GM19023 (cell line): ENCODE data around the gene FBXW12.
A peak's percentile ranks its signal among the peaks of the same experiment; 100 is the strongest.

Source experiments
- ATAC-seq: cut with Tn5 transposase; IDR thresholded peaks from one replicate; pipeline ENCODE4 v1.9.1; 2021; ENCODE audit warnings: mild to moderate bottlenecking, moderate library complexity; ENCODE audit not compliant: unreplicated experiment

The FBXW12 gene

GRCh38 chr3:48419149-48419548, 47.1 kb downstream of the FBXW12 start:
- no peak for ATAC-seq

GRCh38 chr3:48419597-48419996, 47.6 kb downstream of the FBXW12 start:
- ATAC-seq = no peak

- no peak for ATAC-seq
Observed at GRCh38 chr3:48420561-48420960, 48.5 kb downstream of the FBXW12 start.

GRCh38 chr3:48422272-48422671, 50.3 kb downstream of the FBXW12 start:
- no peak for ATAC-seq

GRCh38 chr3:48422681-48423080, 50.7 kb downstream of the FBXW12 start:
- ATAC-seq = no peak

GRCh38 chr3:48423241-48423882, 51.3 kb downstream of the FBXW12 start:
- ATAC-seq = no peak

GRCh38 chr3:48423883-48424695, 52.1 kb downstream of the FBXW12 start:
- no peak for ATAC-seq

- ATAC-seq = no peak
Observed at GRCh38 chr3:48425281-48425812, 53.3 kb downstream of the FBXW12 start.

- ATAC-seq = no peak
Observed at GRCh38 chr3:48426401-48426909, 54.4 kb downstream of the FBXW12 start.

- no peak for ATAC-seq
Observed at GRCh38 chr3:48426944-48427629, 55.1 kb downstream of the FBXW12 start.

GRCh38 chr3:48427630-48427962, 55.6 kb downstream of the FBXW12 start:
- ATAC-seq = no peak

GRCh38 chr3:48428088-48428571, 56.1 kb downstream of the FBXW12 start:
- ATAC-seq = no peak

- ATAC-seq = peak; percentile 35
Observed at GRCh38 chr3:48428572-48429316, 56.7 kb downstream of the FBXW12 start.

- peak; percentile 46 for ATAC-seq
Observed at GRCh38 chr3:48429317-48429959, 57.4 kb downstream of the FBXW12 start.

- peak; percentile 8 for ATAC-seq
Observed at GRCh38 chr3:48429960-48430707, 58.1 kb downstream of the FBXW12 start, which contains the start of gene PLXNB1. PLXNB1 (minus strand) TSS chr3:48430086; CDS start chr3:48424611, 5,475 bp downstream.

GRCh38 chr3:48430708-48431101, 58.7 kb downstream of the FBXW12 start:
- no peak for ATAC-seq

GRCh38 chr3:48431224-48432029, 59.4 kb downstream of the FBXW12 start:
- no peak for ATAC-seq
